CD4-positive, CD25-positive, alpha-beta regulatory T cell (primary cell): ENCODE results near the gene NFASC. TPM values are rescaled to one million over a fixed set of nuclear protein-coding genes. Genes with fewer than 3 reads are reported as not detected.

Experiments
- ATAC-seq, 2 donors: fragments of 150-1000 bp; cut with Tn5 transposase; one replicate each; pipeline ENCODE4 v1.10.0; 2021; ENCODE audit warnings: low read depth in 2 of 2, moderate number of reproducible peaks in 2 of 2, moderate library complexity in 1 of 2
- DNase-seq, 3 donors: peaks; one replicate each; pipeline versions ENCODE4 v3.0.0 to v3.0.0-alpha.2; 2012 to 2022; ENCODE audit warnings: mixed read lengths in 1 of 3
- H3K27ac ChIP-seq: one replicate; pipeline ENCODE4 v1.7.0; 2013; ENCODE audit warnings: mild to moderate bottlenecking, low read length; ENCODE audit not compliant: insufficient read depth, poor library complexity, severe bottlenecking
- H3K27me3 ChIP-seq: one replicate; pipeline ENCODE4 v1.7.0; 2013; ENCODE audit warnings: low read length; ENCODE audit not compliant: control insufficient read depth, insufficient read depth
- H3K36me3 ChIP-seq: one replicate; pipeline ENCODE4 v1.7.0; 2013; ENCODE audit warnings: mild to moderate bottlenecking, low read length, moderate library complexity; ENCODE audit not compliant: control insufficient read depth, insufficient read depth
- H3K4me1 ChIP-seq: 2 replicates; pipeline ENCODE4 v1.7.0; 2013; ENCODE audit warnings: mild to moderate bottlenecking, low read length; ENCODE audit not compliant: insufficient read depth, control insufficient read depth, poor library complexity, severe bottlenecking
- H3K4me3 ChIP-seq: one replicate; pipeline ENCODE4 v1.7.0; 2013; ENCODE audit warnings: low read depth, mild to moderate bottlenecking, low read length, moderate library complexity
- H3K9me3 ChIP-seq, 2 experiments: 1 replicate in 1 of 2; 2 replicates in 1 of 2; pipeline ENCODE4 v1.7.0; 2013; ENCODE audit warnings: low read length in 2 of 2, mild to moderate bottlenecking in 1 of 2, moderate library complexity in 1 of 2; ENCODE audit not compliant: control insufficient read depth in 2 of 2
- H3K27ac Mint-ChIP-seq, 3 donors: one replicate each; pipeline ENCODE4 v1.8.0; 2020 to 2022; ENCODE audit warnings: mild to moderate bottlenecking in 3 of 3, mixed read lengths in 3 of 3, moderate library complexity in 2 of 3
- H3K27me3 Mint-ChIP-seq: one replicate; pipeline ENCODE4 v1.8.0; 2022; ENCODE audit warnings: mild to moderate bottlenecking, mixed read lengths
- H3K36me3 Mint-ChIP-seq: one replicate; pipeline ENCODE4 v1.8.0; 2020; ENCODE audit warnings: mixed read lengths
- H3K4me1 Mint-ChIP-seq, 4 donors: one replicate each; pipeline ENCODE4 v1.8.0; 2020 to 2022; ENCODE audit warnings: mixed read lengths in 4 of 4, mild to moderate bottlenecking in 1 of 4
- H3K4me3 Mint-ChIP-seq, 4 donors: one replicate each; pipeline ENCODE4 v1.8.0; 2020 to 2022; ENCODE audit warnings: mild to moderate bottlenecking in 4 of 4, mixed read lengths in 4 of 4, moderate library complexity in 3 of 4
- H3K9me3 Mint-ChIP-seq, 7 donors: one replicate each; pipeline ENCODE4 v1.8.0; 2020 to 2022; ENCODE audit warnings: mixed read lengths in 7 of 7, mild to moderate bottlenecking in 3 of 7, moderate library complexity in 2 of 7
- polyA plus RNA-seq, 4 donors: library from polyadenylated mRNA; unstranded; fragments of 300-500 nt; fragmentation: Illumina TruSeq; gene quantifications; one replicate each; pipeline ENCODE4 v1.2.3, GENCODE V29; 2021
- total RNA-seq: library from RNA; stranded (reverse); gene quantifications from one replicate; pipeline ENCODE4 v1.2.3, GENCODE V29; 2022

NFASC gene
- total and polyA plus RNA-seq, 5 donors from 2014 or later: not detected

- Mint-ChIP-seq H3K27ac (no peak overlapping the region), H3K36me3 (no peaks in the 10 kb centered on the region), H3K4me3 (no peak overlapping the region), H3K27me3 (peaks cover 29% of the 10 kb centered on the region), H3K9me3 (peaks cover 0 to 1% (median 0%) of the 10 kb centered on the region in 7 donors), H3K4me1 (no peaks in the 10 kb centered on the region)
- Histone ChIP-seq H3K27me3 (peaks cover 5% of the 10 kb centered on the region), H3K36me3 (no peaks in the 10 kb centered on the region), H3K4me1 (no peaks in the 10 kb centered on the region), H3K4me3 (no peak overlapping the region), H3K9me3 (no peaks in the 10 kb centered on the region), H3K27ac (no peak overlapping the region)
- DNase-seq (no peak), ATAC-seq (no peak)
These were observed 53.5 kb downstream of the NFASC start for GRCh38 chr1:204924013-204924759.

GRCh38 chr1:204925701-204926100 is 55.0 kb downstream of the NFASC start:
- Histone ChIP-seq H3K36me3 (no peaks in the 10 kb centered on the region), H3K27me3 (peaks cover 5% of the 10 kb centered on the region), H3K4me3 (no peak overlapping the region), H3K9me3 (no peaks in the 10 kb centered on the region), H3K27ac (no peak overlapping the region), H3K4me1 (no peaks in the 10 kb centered on the region)
- no peak overlapping the region for H3K4me3 Mint-ChIP-seq
- H3K27ac Mint-ChIP-seq: no peak overlapping the region
- H3K4me1 Mint-ChIP-seq: no peaks in the 10 kb centered on the region
- ATAC-seq (no peak), DNase-seq (no peak)
- H3K36me3 Mint-ChIP-seq: no peaks in the 10 kb centered on the region
- H3K9me3 Mint-ChIP-seq: peaks cover 0 to 1% (median 0%) of the 10 kb centered on the region in 7 donors
- H3K27me3 Mint-ChIP-seq: peaks cover 21% of the 10 kb centered on the region

DNA sequence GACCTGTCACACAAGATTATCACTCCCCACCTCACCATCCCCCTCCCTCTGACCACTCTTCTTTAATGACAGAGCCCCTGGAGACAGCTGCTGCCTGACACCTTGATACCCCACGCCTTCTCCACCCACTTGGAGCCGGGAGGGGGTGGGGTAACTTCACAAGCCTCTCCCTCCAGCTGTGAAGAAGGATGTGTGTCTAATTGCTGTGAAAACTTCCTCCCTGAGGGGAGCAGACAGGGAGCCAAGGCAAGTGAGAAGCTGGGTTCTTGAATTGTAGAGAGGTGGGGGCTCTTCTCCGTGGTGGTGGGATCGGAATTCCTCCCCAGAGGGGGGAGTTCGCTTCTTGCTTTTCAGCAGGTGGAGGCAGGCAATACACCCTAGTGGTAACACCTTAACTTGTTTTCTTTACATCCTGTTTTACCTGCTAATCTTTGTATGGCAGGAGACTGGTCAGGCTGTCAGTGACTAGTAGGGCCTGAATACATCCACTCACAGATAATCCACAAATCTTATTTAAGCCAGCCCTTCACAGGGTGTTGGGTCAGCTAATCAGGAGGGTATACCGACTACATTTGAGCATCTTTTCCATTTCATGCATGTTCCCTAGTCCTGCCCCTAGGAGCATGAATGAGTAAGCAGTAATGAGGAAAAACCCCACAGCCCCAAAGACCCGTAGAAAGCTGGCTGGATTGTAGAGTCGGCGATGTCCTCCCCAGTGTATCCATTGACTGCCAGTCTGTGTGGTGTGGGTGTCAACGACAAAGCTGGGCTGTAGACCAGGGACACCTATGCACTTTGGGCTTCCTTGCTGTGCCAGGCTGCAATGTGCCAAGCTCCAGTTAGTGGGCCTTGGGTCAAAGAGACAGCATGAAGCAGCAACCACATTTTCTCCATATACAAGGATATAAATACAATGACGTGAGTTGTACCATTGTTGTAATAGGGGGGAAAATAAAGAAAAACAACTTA is 57.3 kb downstream of the NFASC start:
- H3K36me3 Mint-ChIP-seq: no peaks in the 10 kb centered on the region
- peaks cover 0 to 1% (median 0%) of the 10 kb centered on the region in 7 donors for H3K9me3 Mint-ChIP-seq
- Histone ChIP-seq H3K27ac (no peak overlapping the region), H3K27me3 (peaks cover 8% of the 10 kb centered on the region), H3K4me3 (no peak overlapping the region), H3K36me3 (no peaks in the 10 kb centered on the region), H3K9me3 (no peaks in the 10 kb centered on the region), H3K4me1 (no peaks in the 10 kb centered on the region)
- H3K4me1 Mint-ChIP-seq: no peaks in the 10 kb centered on the region
- no peak for ATAC-seq
- DNase-seq: no peak
- H3K27ac Mint-ChIP-seq: no peak overlapping the region
- H3K4me3 Mint-ChIP-seq: no peak overlapping the region
- H3K27me3 Mint-ChIP-seq: peaks cover 18% of the 10 kb centered on the region

- Mint-ChIP-seq H3K27me3 (peaks cover 12% of the 10 kb centered on the region), H3K4me1 (no peaks in the 10 kb centered on the region), H3K9me3 (peaks cover 0 to 1% (median 0%) of the 10 kb centered on the region in 7 donors), H3K4me3 (no peak overlapping the region), H3K36me3 (no peaks in the 10 kb centered on the region), H3K27ac (no peak overlapping the region)
- Histone ChIP-seq H3K9me3 (no peaks in the 10 kb centered on the region), H3K4me3 (no peak overlapping the region), H3K4me1 (no peaks in the 10 kb centered on the region), H3K36me3 (no peaks in the 10 kb centered on the region), H3K27me3 (peaks cover 11% of the 10 kb centered on the region), H3K27ac (no peak overlapping the region)
- no peak for ATAC-seq
- DNase-seq: no peak
These were observed 58.2 kb downstream of the NFASC start for GRCh38 chr1:204928671-204929486.

DNA sequence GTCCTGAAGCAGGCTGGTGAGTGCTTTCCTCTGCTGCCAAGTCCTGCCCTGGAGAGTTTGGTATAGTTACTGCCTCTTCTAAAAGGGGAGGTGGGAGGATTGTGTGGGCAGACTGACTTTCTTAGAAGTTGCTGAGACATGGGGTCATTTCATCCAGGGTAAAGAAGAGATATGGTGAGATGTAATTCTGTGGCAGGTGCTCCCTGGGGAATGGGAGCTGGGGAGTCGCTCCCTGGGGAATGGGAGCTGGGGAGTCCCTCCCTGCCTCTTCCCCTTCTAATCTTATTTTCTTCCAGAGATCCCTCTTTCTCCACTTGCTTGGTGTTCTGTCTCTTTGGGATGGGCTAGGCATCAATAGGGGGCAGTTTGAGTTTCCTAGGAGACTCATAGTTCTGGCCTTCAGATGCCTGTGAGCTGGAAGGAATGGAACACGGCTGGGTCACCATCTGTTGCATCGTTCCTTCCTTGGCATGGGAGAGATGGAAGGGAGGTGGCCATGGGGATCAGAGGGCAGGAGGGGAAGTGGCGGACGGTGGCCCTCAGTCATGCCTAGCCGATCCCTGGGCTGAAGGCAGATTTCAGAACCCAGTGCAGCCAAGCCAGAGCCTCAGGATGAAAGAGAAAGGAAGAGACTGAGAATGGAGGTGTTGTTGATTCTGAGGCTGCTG is 59.0 kb downstream of the NFASC start:
- no peaks in the 10 kb centered on the region for H3K36me3 Mint-ChIP-seq
- Histone ChIP-seq H3K4me1 (no peaks in the 10 kb centered on the region), H3K27me3 (peaks cover 11% of the 10 kb centered on the region), H3K36me3 (no peaks in the 10 kb centered on the region), H3K27ac (no peak overlapping the region), H3K9me3 (no peaks in the 10 kb centered on the region), H3K4me3 (no peak overlapping the region)
- H3K27me3 Mint-ChIP-seq: peaks cover 12% of the 10 kb centered on the region
- H3K4me3 Mint-ChIP-seq: no peak overlapping the region
- H3K9me3 Mint-ChIP-seq: peaks cover 0 to 1% (median 0%) of the 10 kb centered on the region in 7 donors
- no peak for ATAC-seq
- no peak for DNase-seq
- H3K4me1 Mint-ChIP-seq: no peaks in the 10 kb centered on the region
- H3K27ac Mint-ChIP-seq: no peak overlapping the region

GRCh38 chr1:204930155-204930523 is 59.5 kb downstream of the NFASC start:
- H3K4me3 ChIP-seq: no peak overlapping the region
- peaks cover 12% of the 10 kb centered on the region for H3K27me3 Mint-ChIP-seq
- no peaks in the 10 kb centered on the region for H3K4me1 ChIP-seq
- no peak for ATAC-seq
- no peak overlapping the region for H3K27ac Mint-ChIP-seq
- no peak overlapping the region for H3K4me3 Mint-ChIP-seq
- H3K36me3 Mint-ChIP-seq: no peaks in the 10 kb centered on the region
- no peak overlapping the region for H3K27ac ChIP-seq
- H3K27me3 ChIP-seq: peaks cover 11% of the 10 kb centered on the region
- H3K36me3 ChIP-seq: no peaks in the 10 kb centered on the region
- DNase-seq: no peak
- peaks cover 0 to 1% (median 0%) of the 10 kb centered on the region in 7 donors for H3K9me3 Mint-ChIP-seq
- no peaks in the 10 kb centered on the region for H3K9me3 ChIP-seq
- no peaks in the 10 kb centered on the region for H3K4me1 Mint-ChIP-seq

DNA sequence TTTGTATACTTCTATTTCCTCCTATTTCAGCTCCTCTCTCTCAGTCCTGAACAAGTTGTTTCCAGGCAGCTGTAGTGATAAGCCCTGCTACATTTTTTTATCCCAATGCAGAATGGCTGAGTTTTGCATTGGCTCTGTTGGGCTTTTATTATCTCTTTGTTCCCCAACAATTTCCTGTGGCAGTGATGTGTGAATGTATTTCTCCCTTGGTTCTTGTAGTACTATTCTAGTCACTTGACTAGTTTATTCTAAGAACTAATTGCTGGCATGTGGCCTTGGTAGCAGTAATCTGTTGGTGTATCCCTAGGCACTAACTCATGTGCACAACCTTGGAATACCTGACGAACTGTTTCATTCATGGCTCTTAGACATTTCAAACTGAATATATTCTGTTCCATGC is 60.7 kb downstream of the NFASC start:
- H3K4me1 ChIP-seq: no peaks in the 10 kb centered on the region
- H3K27ac ChIP-seq: no peak overlapping the region
- no peak for DNase-seq
- no peak overlapping the region for H3K27ac Mint-ChIP-seq
- ATAC-seq: no peak
- no peaks in the 10 kb centered on the region for H3K36me3 Mint-ChIP-seq
- H3K27me3 ChIP-seq: peaks cover 8% of the 10 kb centered on the region
- no peak overlapping the region for H3K4me3 Mint-ChIP-seq
- peaks cover 12% of the 10 kb centered on the region for H3K27me3 Mint-ChIP-seq
- H3K9me3 Mint-ChIP-seq: peaks cover 0 to 1% (median 0%) of the 10 kb centered on the region in 7 donors
- no peaks in the 10 kb centered on the region for H3K36me3 ChIP-seq
- no peaks in the 10 kb centered on the region for H3K4me1 Mint-ChIP-seq
- H3K4me3 ChIP-seq: no peak overlapping the region
- H3K9me3 ChIP-seq: no peaks in the 10 kb centered on the region
